Tibial artery (tissue), 4 donors: ENCODE data around the gene LRCH1.
"Not testable (repeated sequence)": the region's sequence is repeated elsewhere in the genome, so short reads cannot be mapped to it uniquely, and the experiment has no call there.

Experiments used
- DNase-seq, 2 donors: peaks; one replicate each; pipeline ENCODE4 v3.0.0-alpha.2; 2019
- H3K27ac ChIP-seq, 2 donors: fragments of 200-600 bp; sonication (generic) in 1 of 2; 1 replicate in 1 of 2; 2 replicates in 1 of 2; pipeline ENCODE4 v1.5.1; 2018 to 2019; ENCODE audit warnings: mild to moderate bottlenecking in 1 of 2
- H3K27me3 ChIP-seq, 2 donors: fragments of 200-600 bp; sonication (generic) in 1 of 2; one replicate each; pipeline versions ENCODE4 v1.5.1 to v1.6.0; 2016 to 2019
- H3K36me3 ChIP-seq, 3 donors: fragments of 200-600 bp; sonication (generic) in 2 of 3; one replicate each; pipeline ENCODE4 v1.5.1; 2016 to 2019; ENCODE audit warnings: mild to moderate bottlenecking in 2 of 3
- H3K4me1 ChIP-seq, 4 donors: fragments of 200-600 bp; sonication (generic) in 2 of 4; 1 replicate in 3 of 4; 2 replicates in 1 of 4; pipeline ENCODE4 v1.5.1; 2016 to 2019
- H3K4me3 ChIP-seq, 2 donors: fragments of 200-600 bp; sonication (generic) in 1 of 2; 1 replicate in 1 of 2; 2 replicates in 1 of 2; pipeline ENCODE4 v1.5.1; 2018 to 2019; ENCODE audit warnings: mild to moderate bottlenecking in 2 of 2
- H3K9me3 ChIP-seq, 3 donors: fragments of 200-600 bp; sonication (generic) in 1 of 3; one replicate each; pipeline ENCODE4 v1.5.1; 2016 to 2019
- intact Hi-C: fragments of 100-400 bp; cut with DNase I; formaldehyde crosslinking; loops from one replicate; pipeline ENCODE4 v1.15.0; 2023; ENCODE audit warnings: low total_unique reads
- TF ChIP-seq, protein P1 (sequence below), 2 experiments: fragments of 200-600 bp in 1 of 2; fragments of 450-650 bp in 1 of 2; IDR thresholded peaks; one replicate each; pipeline ENCODE4 v1.5.1; 2017 to 2019; ENCODE audit warnings: antibody characterized with exemption in 2 of 2, mild to moderate bottlenecking in 1 of 2, moderate library complexity in 1 of 2

The LRCH1 gene

DNA sequence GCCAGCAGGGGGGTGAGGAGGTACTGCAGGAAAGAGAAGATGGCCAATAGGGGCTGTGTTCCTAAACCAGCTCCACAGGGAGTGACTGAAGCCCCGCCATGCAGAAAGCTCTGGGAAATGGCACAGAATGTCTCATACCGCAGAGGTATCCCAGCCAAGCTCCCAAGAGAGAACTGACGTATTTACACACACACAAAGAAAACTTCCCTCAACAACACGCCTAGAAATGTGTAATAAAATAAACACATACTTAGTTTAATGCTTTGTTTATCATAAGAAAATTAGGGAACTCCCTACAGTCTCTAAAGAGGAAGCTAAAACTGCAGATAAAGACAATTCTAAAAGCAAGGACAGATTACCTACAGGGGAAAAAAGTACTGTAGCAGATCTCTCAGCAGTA is 204.0 kb downstream of the LRCH1 start:
- H3K9me3 ChIP-seq = no peaks in the 10 kb centered on the region
- no peaks in the 10 kb centered on the region for H3K27me3 ChIP-seq
- peaks cover 0 to 3% (median 3%) of the 10 kb centered on the region in 3 donors for H3K36me3 ChIP-seq
- intact Hi-C loops = no loop called here
- H3K4me1 ChIP-seq = peaks cover 0 to 44% (median 25%) of the 10 kb centered on the region in 4 donors
- TF ChIP-seq, protein P1, sequence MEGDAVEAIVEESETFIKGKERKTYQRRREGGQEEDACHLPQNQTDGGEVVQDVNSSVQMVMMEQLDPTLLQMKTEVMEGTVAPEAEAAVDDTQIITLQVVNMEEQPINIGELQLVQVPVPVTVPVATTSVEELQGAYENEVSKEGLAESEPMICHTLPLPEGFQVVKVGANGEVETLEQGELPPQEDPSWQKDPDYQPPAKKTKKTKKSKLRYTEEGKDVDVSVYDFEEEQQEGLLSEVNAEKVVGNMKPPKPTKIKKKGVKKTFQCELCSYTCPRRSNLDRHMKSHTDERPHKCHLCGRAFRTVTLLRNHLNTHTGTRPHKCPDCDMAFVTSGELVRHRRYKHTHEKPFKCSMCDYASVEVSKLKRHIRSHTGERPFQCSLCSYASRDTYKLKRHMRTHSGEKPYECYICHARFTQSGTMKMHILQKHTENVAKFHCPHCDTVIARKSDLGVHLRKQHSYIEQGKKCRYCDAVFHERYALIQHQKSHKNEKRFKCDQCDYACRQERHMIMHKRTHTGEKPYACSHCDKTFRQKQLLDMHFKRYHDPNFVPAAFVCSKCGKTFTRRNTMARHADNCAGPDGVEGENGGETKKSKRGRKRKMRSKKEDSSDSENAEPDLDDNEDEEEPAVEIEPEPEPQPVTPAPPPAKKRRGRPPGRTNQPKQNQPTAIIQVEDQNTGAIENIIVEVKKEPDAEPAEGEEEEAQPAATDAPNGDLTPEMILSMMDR (IDR thresholded peaks at IDR 0.05) = no peak
- peak overlapping the region; percentile 67 to 68 for H3K27ac ChIP-seq
- no peak for DNase-seq
- no peak overlapping the region for H3K4me3 ChIP-seq

DNA sequence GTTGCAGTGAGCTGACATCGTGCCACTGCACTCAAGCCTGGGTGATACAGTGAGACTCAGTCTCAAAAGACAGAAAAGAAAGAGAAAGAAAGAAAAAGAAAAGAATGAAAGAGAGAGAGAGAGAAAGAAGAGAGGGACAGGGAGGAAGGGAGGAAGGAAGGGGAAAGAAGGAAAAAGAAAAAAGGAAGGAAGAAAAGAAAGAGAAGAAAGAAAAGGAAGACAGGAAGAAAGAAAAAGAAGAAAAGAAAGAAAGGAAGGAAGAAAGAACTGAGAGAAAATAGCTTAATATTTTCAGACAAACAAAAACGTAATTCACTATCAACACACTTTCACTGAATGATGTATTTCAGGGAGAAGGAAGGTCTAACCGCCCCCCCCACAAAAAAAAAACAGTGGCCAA is 204.7 kb downstream of the LRCH1 start:
- Histone ChIP-seq H3K4me3 (no peak overlapping the region), H3K36me3 (no peaks in the 10 kb centered on the region), H3K27ac (peak overlapping the region; percentile 67 to 68), H3K27me3 (no peaks in the 10 kb centered on the region), H3K4me1 (peaks cover 0 to 44% (median 25%) of the 10 kb centered on the region in 4 donors), H3K9me3 (no peaks in the 10 kb centered on the region)
- intact Hi-C loops = no loop called here
- TF ChIP-seq, protein P1 (IDR thresholded peaks at IDR 0.05) = no peak
- no peak for DNase-seq

DNA sequence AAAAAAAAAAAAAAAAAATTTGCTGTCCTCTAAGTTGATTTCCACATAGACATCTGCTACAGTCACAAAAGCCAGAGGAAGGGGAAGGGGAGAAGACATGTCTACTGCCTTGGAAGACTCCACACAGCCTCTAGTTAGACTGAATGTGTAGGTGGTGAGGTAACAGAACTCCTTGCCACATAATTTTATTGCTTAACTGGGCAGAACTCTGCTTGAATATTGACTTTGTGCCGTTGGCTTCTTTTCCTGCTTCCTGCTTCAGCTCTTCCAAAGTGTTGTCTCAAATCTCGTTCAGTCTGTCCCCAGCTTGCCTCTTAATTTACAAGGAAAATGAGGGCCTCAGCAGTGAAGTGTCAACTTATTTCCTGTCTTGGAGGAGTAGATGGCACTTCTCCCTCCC is 206.9 kb downstream of the LRCH1 start:
- no peaks in the 10 kb centered on the region for H3K27me3 ChIP-seq
- TF ChIP-seq, protein P1 (IDR thresholded peaks at IDR 0.05) = no peak
- DNase-seq = no peak
- peak overlapping the region; percentile 67 to 68 for H3K27ac ChIP-seq
- H3K4me3 ChIP-seq = no peak overlapping the region
- intact Hi-C loops = loop anchor here (5.0 to 10.0 kb wide), 2 partner anchors 135 to 1012 kb away; partner anchors contain the start of gene HTR2A
- peaks cover 0 to 51% (median 26%) of the 10 kb centered on the region in 4 donors for H3K4me1 ChIP-seq
- no peaks in the 10 kb centered on the region for H3K9me3 ChIP-seq
- no peaks in the 10 kb centered on the region for H3K36me3 ChIP-seq

DNA sequence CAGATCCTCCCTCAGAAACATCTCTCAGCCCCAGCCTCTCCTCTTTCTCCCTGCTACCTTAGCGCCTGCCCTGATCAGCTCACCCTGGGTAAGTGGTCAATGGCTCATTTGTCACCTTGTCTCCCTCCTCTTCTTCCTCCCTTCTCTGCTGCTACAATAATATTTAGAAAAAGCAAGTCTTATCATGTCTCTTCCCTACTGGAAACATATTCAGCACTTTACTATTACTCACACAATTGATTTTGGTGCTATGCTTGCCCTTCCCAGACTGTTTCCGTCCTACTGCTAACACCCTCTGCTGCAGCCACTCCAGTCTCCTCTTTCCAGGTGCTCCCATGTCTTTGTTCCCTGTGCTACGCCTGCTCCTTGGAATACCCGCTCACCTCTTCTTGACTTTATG is 208.2 kb downstream of the LRCH1 start:
- TF ChIP-seq, protein P1 (IDR thresholded peaks at IDR 0.05) = no peak
- no peaks in the 10 kb centered on the region for H3K9me3 ChIP-seq
- no peak for DNase-seq
- H3K4me3 ChIP-seq = no peak overlapping the region
- intact Hi-C loops = loop anchor here (5.0 to 10.0 kb wide), 2 partner anchors 134 to 1011 kb away; partner anchors contain the start of gene HTR2A
- peaks cover 0 to 63% (median 33%) of the 10 kb centered on the region in 4 donors for H3K4me1 ChIP-seq
- no peaks in the 10 kb centered on the region for H3K27me3 ChIP-seq
- peak overlapping the region; percentile 67 to 68 for H3K27ac ChIP-seq
- no peaks in the 10 kb centered on the region for H3K36me3 ChIP-seq

DNA sequence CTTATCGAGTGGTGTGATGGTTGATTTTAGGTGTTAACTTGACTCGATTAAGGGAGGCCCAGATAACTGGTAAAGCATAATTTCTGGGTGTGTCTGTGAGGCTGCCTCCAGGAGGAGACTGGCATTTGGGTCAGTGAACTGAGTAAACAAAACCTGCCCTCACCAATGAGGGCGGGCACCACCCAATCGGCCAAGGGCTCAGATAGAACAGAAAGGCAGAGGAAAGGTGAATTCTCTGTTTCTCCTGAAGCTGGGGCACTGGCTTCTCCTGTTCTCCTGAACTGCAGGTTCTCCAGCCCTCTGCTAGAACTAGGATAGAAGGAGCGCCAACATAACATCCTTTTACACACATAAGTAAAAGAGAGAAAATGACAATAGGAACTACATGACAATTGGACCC is 208.9 kb downstream of the LRCH1 start:
- H3K9me3 ChIP-seq = no peaks in the 10 kb centered on the region
- no peak overlapping the region for H3K4me3 ChIP-seq
- DNase-seq = no peak
- peaks cover 0 to 60% (median 30%) of the 10 kb centered on the region in 4 donors for H3K4me1 ChIP-seq
- no peak overlapping the region for H3K27ac ChIP-seq
- H3K27me3 ChIP-seq = no peaks in the 10 kb centered on the region
- intact Hi-C loops = loop anchor here (5.0 to 10.0 kb wide), 2 partner anchors 133 to 1010 kb away; partner anchors contain the start of gene HTR2A
- TF ChIP-seq, protein P1 (IDR thresholded peaks at IDR 0.05) = no peak
- no peaks in the 10 kb centered on the region for H3K36me3 ChIP-seq

DNA sequence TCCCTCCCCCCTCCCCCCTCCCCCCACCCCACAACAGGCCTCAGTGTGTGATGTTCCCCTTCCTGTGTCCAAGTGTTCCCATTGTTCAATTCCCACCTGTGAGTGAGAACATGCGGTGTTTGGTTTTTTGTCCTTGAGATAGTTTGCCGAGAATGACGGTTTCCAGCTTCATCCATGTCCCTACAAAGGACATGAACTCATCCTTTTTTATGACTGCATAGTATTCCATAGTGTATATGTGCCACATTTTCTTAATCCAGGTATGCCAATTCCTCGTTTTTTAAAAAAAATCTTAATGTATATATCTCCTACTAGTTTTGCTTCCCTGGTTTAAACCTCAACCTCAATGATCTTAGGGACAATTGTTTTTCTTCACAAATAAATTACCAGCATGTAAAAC is 217.0 kb downstream of the LRCH1 start:
- H3K4me3 ChIP-seq, H3K9me3 ChIP-seq, H3K27me3 ChIP-seq, H3K27ac ChIP-seq, DNase-seq: not testable (repeated sequence)
- Histone ChIP-seq H3K36me3 (peaks cover 17 to 34% (median 23%) of the 10 kb centered on the region in 3 donors), H3K4me1 (peaks cover 0 to 44% (median 15%) of the 10 kb centered on the region in 4 donors)
- intact Hi-C loops = loop anchor here (10.0 kb wide), 1 partner anchor 125 kb away; the partner anchor contains the start of gene HTR2A
